Measurements from ENCODE around the gene CCDC191.

Gene CCDC191

GRCh38 chr3:114056130-114057010 is at the start of gene CCDC191, which contains the start of gene QTRT2:
Gene CCDC191 (minus strand): TSS chr3:114056526. CDS start chr3:114056466, 60 bp downstream.
Gene QTRT2 (plus strand): TSS chr3:114056737. CDS start chr3:114065258, 8,521 bp downstream.
- peak; percentile 99 for DNase-seq (ENCODE audit: low read depth)

GRCh38 chr3:114104414-114104813 is 48.1 kb upstream of the CCDC191 start:
- no peak for DNase-seq (ENCODE audit: low read depth)

GRCh38 chr3:114103858-114104257 is 47.5 kb upstream of the CCDC191 start:
- no peak for DNase-seq (ENCODE audit: low read depth)

GRCh38 chr3:114103181-114103580 is 46.9 kb upstream of the CCDC191 start:
- no peak for DNase-seq (ENCODE audit: low read depth)

- DNase-seq (ENCODE audit: low read depth), result no peak
These were observed 44.8 kb upstream of the CCDC191 start for GRCh38 chr3:114101101-114101500.

- no peak for DNase-seq (ENCODE audit: low read depth)
These were observed 39.5 kb upstream of the CCDC191 start for GRCh38 chr3:114095796-114096195.

- DNase-seq (ENCODE audit: low read depth), result peak; percentile 56
These were observed 37.3 kb upstream of the CCDC191 start for GRCh38 chr3:114093596-114093995.

- no peak for DNase-seq (ENCODE audit: low read depth)
These were observed 36.7 kb upstream of the CCDC191 start for GRCh38 chr3:114093016-114093380.

GRCh38 chr3:114092151-114093015 is 36.1 kb upstream of the CCDC191 start:
- DNase-seq (ENCODE audit: low read depth), result no peak

- no peak for DNase-seq (ENCODE audit: low read depth)
These were observed 33.3 kb upstream of the CCDC191 start for GRCh38 chr3:114089675-114090074.

- DNase-seq (ENCODE audit: low read depth), result no peak
These were observed 30.0 kb upstream of the CCDC191 start for GRCh38 chr3:114086356-114086755.

- no peak for DNase-seq (ENCODE audit: low read depth)
These were observed 26.8 kb upstream of the CCDC191 start for GRCh38 chr3:114083112-114083511.

- DNase-seq (ENCODE audit: low read depth), result no peak
These were observed 24.7 kb upstream of the CCDC191 start for GRCh38 chr3:114081037-114081436.

GRCh38 chr3:114080201-114080600 is 23.9 kb upstream of the CCDC191 start:
- no peak for DNase-seq (ENCODE audit: low read depth)

- no peak for DNase-seq (ENCODE audit: low read depth)
These were observed 23.4 kb upstream of the CCDC191 start for GRCh38 chr3:114079761-114080160.

GRCh38 chr3:114078126-114078525 is 21.8 kb upstream of the CCDC191 start:
- no peak for DNase-seq (ENCODE audit: low read depth)

- DNase-seq (ENCODE audit: low read depth), result no peak
These were observed 20.4 kb upstream of the CCDC191 start for GRCh38 chr3:114076711-114077110.

- DNase-seq (ENCODE audit: low read depth), result no peak
These were observed 15.5 kb upstream of the CCDC191 start for GRCh38 chr3:114071786-114072185.

- DNase-seq (ENCODE audit: low read depth), result no peak
These were observed 12.0 kb upstream of the CCDC191 start for GRCh38 chr3:114068336-114068735.

GRCh38 chr3:114067804-114068203 is 11.5 kb upstream of the CCDC191 start:
- no peak for DNase-seq (ENCODE audit: low read depth)

GRCh38 chr3:114060906-114061655 is 4.8 kb upstream of the CCDC191 start:
- no peak for DNase-seq (ENCODE audit: low read depth)

- no peak for DNase-seq (ENCODE audit: low read depth)
These were observed 2.3 kb upstream of the CCDC191 start for GRCh38 chr3:114058646-114059045.

All from GM04504 (cell line).